Muscle layer of duodenum (tissue), 2 donors: Measurements from ENCODE around the gene CACNG6.

Experiments used
- H3K27ac ChIP-seq: one replicate; pipeline ENCODE4 v1.7.0; 2013; ENCODE audit warnings: mild to moderate bottlenecking, low read length
- H3K27me3 ChIP-seq: one replicate; pipeline ENCODE4 v1.7.0; 2013; ENCODE audit warnings: low read depth, mild to moderate bottlenecking, control low read depth, low read length
- H3K36me3 ChIP-seq, 2 donors: one replicate each; pipeline ENCODE4 v1.7.0; 2013; ENCODE audit warnings: low read length in 2 of 2, control low read depth in 1 of 2, mild to moderate bottlenecking in 1 of 2; ENCODE audit not compliant: insufficient read depth in 2 of 2, control insufficient read depth in 1 of 2
- H3K4me1 ChIP-seq, 2 donors: one replicate each; pipeline ENCODE4 v1.7.0; 2013; ENCODE audit warnings: low read length in 2 of 2, mild to moderate bottlenecking in 2 of 2, control low read depth in 1 of 2, moderate library complexity in 1 of 2; ENCODE audit not compliant: insufficient read depth in 2 of 2, control insufficient read depth in 1 of 2
- H3K4me3 ChIP-seq, 2 donors: one replicate each; pipeline ENCODE4 v1.7.0; 2013; ENCODE audit warnings: low read length in 2 of 2, low read depth in 1 of 2, mild to moderate bottlenecking in 1 of 2
- H3K9me3 ChIP-seq, 2 donors: one replicate each; pipeline ENCODE4 v1.7.0; 2013; ENCODE audit warnings: low read length in 2 of 2, control low read depth in 1 of 2, mild to moderate bottlenecking in 1 of 2; ENCODE audit not compliant: control insufficient read depth in 1 of 2
- donor health status: healthy.

CACNG6 gene

DNA sequence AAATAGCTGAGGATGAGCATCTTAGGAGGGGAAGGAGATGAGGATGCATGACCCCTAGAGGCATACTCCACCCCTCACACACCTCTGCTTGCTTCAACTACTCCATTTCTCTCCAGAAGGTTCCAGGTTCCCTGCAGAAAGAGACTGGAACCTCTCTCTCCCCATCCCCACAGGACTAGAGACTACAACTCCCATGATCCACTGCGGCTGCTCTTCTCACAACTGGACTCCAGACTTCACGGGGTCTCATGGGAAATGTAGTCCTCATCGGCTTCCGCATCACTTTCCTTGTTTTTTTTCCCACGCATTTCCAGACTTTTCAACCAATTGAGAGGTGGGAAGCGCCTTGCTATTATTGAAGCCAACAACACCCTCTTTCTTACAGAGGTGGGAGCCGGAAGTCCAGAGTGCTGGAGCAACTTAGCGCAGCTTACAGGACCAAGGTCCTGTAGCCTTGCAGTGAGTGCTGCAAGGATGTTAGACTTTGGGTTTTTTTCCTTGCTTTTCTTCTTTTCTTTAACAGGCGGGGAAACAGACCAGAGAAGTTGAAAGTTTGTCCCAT is 13.9 kb upstream of the CACNG6 start:
- Histone ChIP-seq H3K27me3 (peaks cover 30% of the 10 kb centered on the region), H3K27ac (no peak overlapping the region), H3K4me1 (peaks cover 0 to 26% of the 10 kb centered on the region in 2 donors)

DNA sequence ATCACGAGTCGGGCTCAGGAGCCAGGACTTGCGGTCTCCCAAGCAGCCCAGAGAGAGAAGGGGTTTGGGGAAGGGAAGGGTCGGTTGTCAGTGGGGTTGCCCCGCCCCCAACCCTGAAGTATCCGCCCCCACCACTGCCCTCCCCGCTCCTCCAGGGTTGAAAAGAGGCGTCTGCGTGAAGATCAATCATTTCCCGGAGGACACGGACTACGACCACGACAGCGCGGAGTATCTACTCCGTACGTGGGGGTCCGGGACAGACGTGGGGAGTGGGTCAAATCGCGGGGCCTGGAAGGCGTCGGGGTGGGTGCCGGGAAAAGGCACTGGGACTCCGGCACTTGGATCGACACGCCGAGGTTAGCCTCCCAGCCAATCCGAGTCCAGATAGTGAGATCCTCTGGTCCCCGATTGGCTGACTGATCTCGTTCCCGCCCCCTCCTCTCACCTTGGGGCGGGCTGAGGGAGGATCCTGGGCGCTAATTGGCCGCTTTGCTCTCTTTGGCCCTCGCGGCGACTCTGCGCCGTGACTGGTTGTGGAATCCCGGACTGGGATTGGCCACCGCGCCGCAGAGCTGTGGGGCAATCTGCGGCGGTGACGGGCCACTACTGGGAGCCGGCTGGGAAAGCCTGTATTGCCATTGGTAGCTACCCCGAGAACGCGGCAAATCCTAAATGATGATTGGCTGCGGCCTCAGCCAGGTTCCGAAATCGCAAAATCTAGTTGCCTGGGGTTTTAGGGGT is 13.3 kb upstream of the CACNG6 start:
- Histone ChIP-seq H3K27ac (no peak overlapping the region), H3K36me3 (no peaks in the 10 kb centered on the region), H3K27me3 (peaks cover 30% of the 10 kb centered on the region), H3K9me3 (no peaks in the 10 kb centered on the region), H3K4me1 (peaks cover 0 to 26% of the 10 kb centered on the region in 2 donors), H3K4me3 (peak overlapping the region in 1 of 2 donors; percentile 36)

More for the DNA sequence above, 13.9 kb upstream of the CACNG6 start:
- Histone ChIP-seq H3K4me3 (peak overlapping the region; percentile 36 to 45), H3K9me3 (no peaks in the 10 kb centered on the region), H3K36me3 (no peaks in the 10 kb centered on the region)

DNA sequence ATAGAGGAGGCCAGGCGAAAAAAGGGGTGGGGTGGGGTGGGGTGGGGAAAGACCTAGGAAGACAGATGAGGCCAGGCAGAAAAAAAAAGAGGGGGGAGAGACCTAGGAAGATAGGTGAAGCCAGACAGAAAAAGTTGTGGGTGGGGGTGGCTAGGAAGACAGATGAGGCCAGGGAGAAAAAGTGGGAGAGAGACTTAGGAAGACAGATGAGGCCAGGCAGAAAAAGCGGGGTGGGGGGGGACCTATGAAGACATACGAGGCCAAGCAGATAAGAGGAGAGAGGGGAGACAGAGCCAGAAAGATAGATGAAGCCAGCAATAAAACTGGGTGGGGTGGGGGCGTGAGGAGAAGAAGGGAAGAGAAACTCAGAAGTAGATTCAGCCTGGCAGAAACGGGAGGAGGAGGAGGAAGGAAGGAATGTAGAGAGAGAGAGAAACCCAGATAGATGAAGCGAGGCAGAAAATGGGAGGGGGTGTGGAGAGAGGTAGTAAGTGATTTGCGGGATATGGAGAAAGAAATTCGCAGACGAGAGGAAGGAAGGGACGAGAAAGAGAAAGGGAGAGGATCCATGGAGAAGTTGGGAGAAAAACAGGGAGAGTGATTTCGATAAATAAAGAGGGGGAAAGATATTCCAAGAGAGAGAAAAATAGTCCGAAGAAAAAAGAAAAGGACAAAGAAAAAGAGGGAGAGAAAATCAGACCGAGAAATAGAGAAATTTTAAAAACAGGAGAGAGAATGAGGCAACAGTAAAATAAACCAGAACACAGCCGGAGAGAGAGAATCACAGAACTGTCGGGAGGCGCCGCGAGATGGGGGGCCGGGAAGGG is 12.2 kb upstream of the CACNG6 start:
- Histone ChIP-seq H3K27ac (no peak overlapping the region), H3K36me3 (no peaks in the 10 kb centered on the region), H3K4me1 (peaks cover 0 to 26% of the 10 kb centered on the region in 2 donors), H3K4me3 (peak overlapping the region in 1 of 2 donors; percentile 50), H3K9me3 (no peaks in the 10 kb centered on the region), H3K27me3 (peaks cover 30% of the 10 kb centered on the region)

DNA sequence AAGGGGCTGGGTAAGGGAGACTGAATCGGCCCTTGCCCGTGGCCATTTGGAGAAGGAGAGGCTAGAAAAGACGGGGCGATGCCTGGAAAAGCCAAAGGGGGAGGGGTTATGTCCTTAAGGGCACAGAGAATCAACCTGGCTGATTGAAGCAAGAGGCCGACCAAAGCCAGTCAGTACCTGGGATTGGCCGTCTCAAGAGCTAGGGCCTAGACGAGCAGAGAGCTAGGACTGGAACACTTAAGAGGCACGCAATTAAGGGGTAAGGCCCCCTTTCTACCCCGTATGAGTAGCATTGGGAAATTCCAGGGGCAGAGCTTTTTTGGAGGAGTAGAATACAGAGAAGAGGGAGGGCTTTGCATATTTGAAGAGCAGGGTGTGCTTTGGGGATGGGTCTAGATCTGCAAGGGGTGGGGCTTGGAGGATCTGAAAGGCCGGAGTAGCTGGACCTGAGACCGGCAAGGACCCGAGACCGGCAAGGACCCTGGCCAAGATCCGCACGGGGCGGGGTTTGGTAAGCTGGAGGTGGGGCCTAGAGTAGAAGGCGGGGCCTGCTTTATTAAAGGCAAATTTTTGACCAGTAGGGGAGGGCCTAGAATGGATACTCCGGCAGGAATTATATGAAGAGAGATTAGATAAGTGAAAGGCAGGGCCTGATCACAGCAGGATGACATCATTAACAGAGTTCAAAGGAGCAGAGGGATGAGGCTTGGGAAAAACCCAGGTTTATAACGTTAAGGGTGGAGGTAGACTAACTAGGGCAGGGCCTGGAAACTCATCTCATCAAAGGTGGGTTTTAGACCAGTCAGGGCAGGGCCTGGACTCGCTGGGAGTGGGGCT is 10.7 kb upstream of the CACNG6 start:
- no peaks in the 10 kb centered on the region for H3K9me3 ChIP-seq
- peaks cover 0 to 26% of the 10 kb centered on the region in 2 donors for H3K4me1 ChIP-seq
- no peaks in the 10 kb centered on the region for H3K36me3 ChIP-seq
- peak overlapping the region in 1 of 2 donors; percentile 50 for H3K4me3 ChIP-seq
- peaks cover 30% of the 10 kb centered on the region for H3K27me3 ChIP-seq
- no peak overlapping the region for H3K27ac ChIP-seq

DNA sequence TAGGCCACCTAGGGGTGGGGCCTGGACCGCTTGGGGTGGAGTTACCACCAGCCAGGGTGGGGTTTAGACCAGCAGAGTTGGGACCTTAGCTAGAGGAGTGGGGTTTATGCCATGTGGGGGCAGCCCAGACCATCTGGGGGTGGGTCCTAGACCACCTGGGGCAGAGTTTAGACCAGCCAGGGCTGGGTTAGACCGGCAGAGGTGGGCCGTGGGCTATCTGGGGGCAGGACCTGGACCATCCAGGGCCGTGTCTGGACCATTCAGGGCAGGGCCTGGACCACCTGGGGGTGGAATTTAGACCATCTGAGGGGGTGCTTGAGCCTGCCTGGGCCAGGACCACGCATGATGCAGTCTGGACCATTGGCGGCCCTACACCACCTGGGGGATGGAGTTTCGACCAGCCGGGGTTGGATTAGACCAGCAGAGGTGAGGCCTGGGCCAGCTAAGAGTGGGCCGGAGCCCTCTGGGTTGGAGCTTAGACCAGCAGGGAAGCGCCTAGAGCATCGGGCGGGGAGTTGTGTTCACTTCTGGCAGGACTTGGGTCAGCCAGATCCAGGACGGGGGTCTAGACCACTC is 10.0 kb upstream of the CACNG6 start:
- H3K4me3 ChIP-seq = no peak overlapping the region
- no peaks in the 10 kb centered on the region for H3K36me3 ChIP-seq
- H3K27me3 ChIP-seq = peaks cover 30% of the 10 kb centered on the region
- peaks cover 0 to 26% of the 10 kb centered on the region in 2 donors for H3K4me1 ChIP-seq
- no peak overlapping the region for H3K27ac ChIP-seq
- no peaks in the 10 kb centered on the region for H3K9me3 ChIP-seq

DNA sequence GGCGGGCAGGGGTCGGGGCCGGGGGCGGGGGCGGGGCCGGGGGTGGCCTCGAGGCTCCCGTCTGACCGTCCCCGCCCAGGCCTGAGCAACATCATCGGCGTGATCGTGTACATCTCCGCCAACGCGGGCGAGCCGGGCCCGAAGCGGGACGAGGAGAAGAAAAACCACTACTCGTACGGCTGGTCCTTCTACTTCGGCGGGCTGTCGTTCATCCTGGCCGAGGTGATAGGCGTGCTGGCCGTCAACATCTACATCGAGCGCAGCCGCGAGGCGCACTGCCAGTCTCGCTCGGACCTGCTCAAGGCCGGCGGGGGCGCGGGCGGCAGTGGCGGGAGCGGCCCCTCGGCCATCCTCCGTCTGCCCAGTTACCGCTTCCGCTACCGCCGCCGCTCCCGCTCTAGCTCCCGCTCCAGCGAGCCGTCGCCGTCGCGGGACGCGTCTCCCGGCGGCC is 9.4 kb upstream of the CACNG6 start:
- H3K4me1 ChIP-seq = peaks cover 0 to 26% of the 10 kb centered on the region in 2 donors
- no peaks in the 10 kb centered on the region for H3K36me3 ChIP-seq
- peak overlapping the region in 1 of 2 donors; percentile 45 for H3K4me3 ChIP-seq
- H3K27ac ChIP-seq = no peak overlapping the region
- H3K27me3 ChIP-seq = peaks cover 30% of the 10 kb centered on the region
- no peaks in the 10 kb centered on the region for H3K9me3 ChIP-seq

DNA sequence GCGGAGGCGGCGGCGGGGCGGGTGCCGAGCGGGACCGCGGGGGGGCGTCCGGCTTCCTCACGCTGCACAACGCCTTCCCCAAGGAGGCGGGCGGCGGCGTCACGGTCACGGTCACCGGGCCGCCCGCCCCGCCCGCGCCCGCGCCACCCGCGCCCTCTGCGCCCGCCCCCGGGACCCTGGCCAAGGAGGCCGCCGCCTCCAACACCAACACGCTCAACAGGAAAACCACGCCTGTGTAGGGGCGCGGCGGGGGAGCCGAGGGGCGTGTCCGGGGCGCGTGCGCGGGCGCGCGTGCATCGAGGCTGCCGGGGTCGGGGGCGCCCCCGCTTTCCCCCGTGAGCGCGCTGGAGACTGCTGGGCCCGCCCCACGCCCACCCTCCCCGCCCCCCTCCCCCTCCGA is 8.8 kb upstream of the CACNG6 start:
- peaks cover 30% of the 10 kb centered on the region for H3K27me3 ChIP-seq

DNA sequence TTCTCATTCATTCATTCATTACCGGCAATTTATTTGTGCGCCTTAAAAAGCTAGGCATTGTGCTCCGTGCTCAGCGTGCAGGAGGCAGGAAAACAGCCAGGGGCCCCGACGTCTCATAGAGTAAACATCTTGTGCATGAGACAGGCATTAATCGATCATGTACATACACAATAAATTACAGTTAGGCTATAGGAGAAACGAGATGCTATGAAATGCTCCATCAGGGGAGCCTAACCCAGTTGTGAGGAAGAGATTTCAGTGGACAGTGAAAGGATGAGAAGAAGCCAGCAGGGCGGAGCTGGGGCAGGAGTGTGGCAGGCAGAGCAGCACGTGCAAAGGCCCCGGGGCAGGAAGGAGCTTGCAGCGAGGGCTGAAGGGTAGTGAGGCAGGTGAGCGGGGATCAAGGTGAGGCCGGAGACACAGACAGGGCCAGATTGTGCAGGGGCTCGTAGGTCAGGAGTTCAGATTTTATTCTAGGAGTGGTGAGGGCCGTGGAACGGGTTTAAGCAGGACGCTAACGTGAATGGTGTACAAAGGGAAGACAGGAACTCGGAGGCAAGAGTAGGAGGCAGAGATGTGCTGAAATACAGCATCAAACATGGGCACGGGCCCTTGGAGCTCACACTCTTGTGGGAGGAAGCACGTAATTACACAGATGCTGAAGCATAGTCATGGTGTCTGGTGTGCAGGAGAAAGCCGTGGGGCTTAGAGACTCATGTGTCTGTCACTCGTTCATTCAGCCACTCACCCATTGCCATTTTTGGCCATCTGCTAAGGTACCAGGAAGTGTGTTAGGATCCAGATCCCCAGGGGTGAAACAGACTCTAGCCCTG is 7.8 kb upstream of the CACNG6 start:
- Histone ChIP-seq H3K36me3 (no peaks in the 10 kb centered on the region), H3K4me1 (peaks cover 0 to 16% of the 10 kb centered on the region in 2 donors), H3K4me3 (no peak overlapping the region), H3K9me3 (no peaks in the 10 kb centered on the region), H3K27me3 (peaks cover 24% of the 10 kb centered on the region), H3K27ac (no peak overlapping the region)

More for the DNA sequence above, 8.8 kb upstream of the CACNG6 start:
- no peak overlapping the region for H3K27ac ChIP-seq
- H3K9me3 ChIP-seq = no peaks in the 10 kb centered on the region
- no peaks in the 10 kb centered on the region for H3K36me3 ChIP-seq
- peaks cover 0 to 25% of the 10 kb centered on the region in 2 donors for H3K4me1 ChIP-seq
- no peak overlapping the region for H3K4me3 ChIP-seq

DNA sequence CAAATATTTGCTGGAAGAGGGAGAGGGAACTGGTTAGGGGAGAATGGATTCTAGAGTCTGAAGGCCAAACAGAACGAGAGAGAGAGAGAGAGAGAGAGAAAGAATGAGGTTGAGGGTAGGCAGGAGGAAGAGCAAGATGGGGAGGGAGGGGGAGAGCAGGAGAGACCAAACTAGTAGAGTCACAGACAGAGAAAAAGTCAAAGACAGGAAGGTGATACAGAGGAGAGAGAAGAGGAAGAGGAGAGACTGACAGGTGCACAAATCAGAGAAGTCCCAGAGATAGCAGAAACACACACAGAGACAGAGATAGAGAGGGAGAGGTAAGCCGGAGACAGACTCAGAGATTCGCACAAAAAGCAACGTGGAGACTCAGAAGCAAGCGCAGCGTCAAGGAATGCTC is 5.6 kb upstream of the CACNG6 start:
- Histone ChIP-seq H3K4me1 (no peaks in the 10 kb centered on the region), H3K4me3 (no peak overlapping the region), H3K27me3 (peaks cover 7% of the 10 kb centered on the region), H3K9me3 (no peaks in the 10 kb centered on the region), H3K27ac (no peak overlapping the region), H3K36me3 (no peaks in the 10 kb centered on the region)

DNA sequence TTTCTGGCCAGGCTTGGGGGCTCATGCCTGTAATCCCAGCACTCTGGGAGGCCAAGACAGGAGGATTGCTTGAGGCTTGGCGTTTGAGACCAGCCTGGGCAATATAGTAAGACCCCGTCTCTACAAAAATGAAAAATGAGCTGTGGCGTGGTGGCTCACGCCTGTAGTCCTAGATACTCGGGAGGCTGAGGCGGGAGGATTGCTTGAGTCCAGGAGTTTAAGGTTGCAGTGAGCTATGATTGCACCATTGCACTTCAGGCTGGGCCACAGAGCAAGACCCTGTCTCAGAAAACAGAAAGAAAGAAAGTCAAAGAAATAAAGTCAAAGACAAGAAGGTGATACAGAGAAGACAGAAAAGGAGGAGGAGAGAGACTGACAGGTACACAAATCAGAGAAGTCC is 2.5 kb upstream of the CACNG6 start:
- no peaks in the 10 kb centered on the region for H3K9me3 ChIP-seq
- H3K27ac ChIP-seq = no peak overlapping the region
- H3K4me3 ChIP-seq = no peak overlapping the region
- H3K27me3 ChIP-seq = peaks cover 23% of the 10 kb centered on the region
- H3K36me3 ChIP-seq = no peaks in the 10 kb centered on the region
- peaks cover 0 to 11% of the 10 kb centered on the region in 2 donors for H3K4me1 ChIP-seq
